Mesendoderm (in vitro differentiated cells): ENCODE data around the gene KLHL25.

Source experiments
- DNase-seq: peaks from one replicate; pipeline ENCODE4 v3.0.0; 2013
- H2AK5ac ChIP-seq: 2 replicates; pipeline ENCODE4 v1.6.1; 2013; ENCODE audit warnings: low read length, inconsistent platforms
- H2BK120ac ChIP-seq: 2 replicates; pipeline ENCODE4 v1.6.1; 2013; ENCODE audit warnings: low read depth, mild to moderate bottlenecking, low read length, moderate library complexity, mixed read lengths
- H2BK15ac ChIP-seq: replicated peaks from 2 replicates; pipeline ENCODE4 v1.6.1; 2013; ENCODE audit warnings: low read depth, mild to moderate bottlenecking, moderate library complexity
- H2BK5ac ChIP-seq: 2 replicates; pipeline ENCODE4 v1.6.1; 2013; ENCODE audit warnings: low read length, inconsistent platforms
- H3K18ac ChIP-seq: 2 replicates; pipeline ENCODE4 v1.6.1; 2013; ENCODE audit warnings: mild to moderate bottlenecking, low read length, mixed read lengths
- H3K23ac ChIP-seq: one replicate; pipeline ENCODE4 v1.6.1; 2013; ENCODE audit warnings: low read length
- H3K27ac ChIP-seq: 2 replicates; pipeline ENCODE4 v1.5.1; 2013; ENCODE audit warnings: low read depth, mild to moderate bottlenecking, inconsistent platforms, low read length, moderate library complexity
- H3K27me3 ChIP-seq: 2 replicates; pipeline ENCODE4 v1.6.1; 2013; ENCODE audit warnings: low read length, control low read depth, mild to moderate bottlenecking, inconsistent platforms; ENCODE audit not compliant: insufficient read depth, poor library complexity
- H3K36me3 ChIP-seq: 2 replicates; pipeline ENCODE4 v1.6.1; 2013; ENCODE audit warnings: low read length, inconsistent platforms; ENCODE audit not compliant: control insufficient read depth, insufficient read depth
- H3K4ac ChIP-seq: one replicate; pipeline ENCODE4 v1.6.1; 2013; ENCODE audit warnings: low read depth, mild to moderate bottlenecking, low read length, moderate library complexity
- H3K4me1 ChIP-seq: 2 replicates; pipeline ENCODE4 v1.6.1; 2013; ENCODE audit warnings: low read depth, low read length, inconsistent platforms; ENCODE audit not compliant: control insufficient read depth
- H3K4me2 ChIP-seq: 2 replicates; pipeline ENCODE4 v1.6.1; 2013; ENCODE audit warnings: low read length
- H3K4me3 ChIP-seq: 2 replicates; pipeline ENCODE4 v1.5.1; 2013; ENCODE audit warnings: mild to moderate bottlenecking, low read length
- H3K56ac ChIP-seq: one replicate; pipeline ENCODE4 v1.6.1; 2013; ENCODE audit warnings: low read length
- H3K79me1 ChIP-seq: 2 replicates; pipeline ENCODE4 v1.6.1; 2013; ENCODE audit warnings: low read length, inconsistent platforms
- H3K79me2 ChIP-seq: 2 replicates; pipeline ENCODE4 v1.6.1; 2013; ENCODE audit warnings: mild to moderate bottlenecking, low read length; ENCODE audit not compliant: control insufficient read depth, insufficient read depth
- H3K9ac ChIP-seq: 2 replicates; pipeline ENCODE4 v1.6.1; 2013; ENCODE audit warnings: low read length, inconsistent platforms
- H4K5ac ChIP-seq: one replicate; pipeline ENCODE4 v1.6.1; 2013; ENCODE audit warnings: low read length
- H4K8ac ChIP-seq: one replicate; pipeline ENCODE4 v1.6.1; 2013; ENCODE audit warnings: low read depth, mild to moderate bottlenecking, control low read depth, low read length, moderate library complexity
- WGBS: extraction: QIAGEN DNeasy Blood & Tissue Kit; methylation state at CpG from one replicate; pipeline ENCODE4 v1.1.7; 2013; ENCODE audit warnings: low lambda C conversion rate, missing lambda C conversion rate; ENCODE audit not compliant: insufficient coverage; ENCODE audit errors: extremely low coverage; 5-methylcytosine and 5-hydroxymethylcytosine counted together

Gene KLHL25

GRCh38 chr15:85758655-85758978, 36.1 kb downstream of the KLHL25 start:
- Histone ChIP-seq H2BK120ac (no peak overlapping the region), H3K9ac (no peak overlapping the region), H3K4me1 (no peaks in the 10 kb centered on the region), H4K5ac (no peak overlapping the region), H3K79me1 (no peaks in the 10 kb centered on the region), H3K56ac (no peak overlapping the region), H3K79me2 (no peaks in the 10 kb centered on the region), H4K8ac (no peak overlapping the region), H3K4me2 (no peak overlapping the region), H2AK5ac (no peak overlapping the region), H3K4ac (no peak overlapping the region), H2BK5ac (no peak overlapping the region), H3K18ac (no peak overlapping the region), H3K36me3 (no peaks in the 10 kb centered on the region), H2BK15ac (no peak overlapping the region), H3K27ac (no peak overlapping the region), H3K4me3 (no peak overlapping the region), H3K23ac (no peak overlapping the region), H3K27me3 (no peaks in the 10 kb centered on the region)
- DNase-seq: no peak
- WGBS: no CpG with 5 or more reads among the region's 21 CpGs

- DNase-seq: no peak
- no peak overlapping the region for H2BK15ac ChIP-seq
- no peak overlapping the region for H3K18ac ChIP-seq
- no peak overlapping the region for H3K4me2 ChIP-seq
- H2AK5ac ChIP-seq: no peak overlapping the region
- no peaks in the 10 kb centered on the region for H3K36me3 ChIP-seq
- H3K4me3 ChIP-seq: no peak overlapping the region
- no peaks in the 10 kb centered on the region for H3K4me1 ChIP-seq
- H3K27me3 ChIP-seq: no peaks in the 10 kb centered on the region
- no peak overlapping the region for H3K23ac ChIP-seq
- H4K8ac ChIP-seq: no peak overlapping the region
- WGBS: no CpG with 5 or more reads among the region's 17 CpGs
- H3K27ac ChIP-seq: no peak overlapping the region
- H3K9ac ChIP-seq: no peak overlapping the region
- H2BK5ac ChIP-seq: no peak overlapping the region
- H3K79me1 ChIP-seq: no peaks in the 10 kb centered on the region
- H2BK120ac ChIP-seq: no peak overlapping the region
- no peak overlapping the region for H3K56ac ChIP-seq
- H3K4ac ChIP-seq: no peak overlapping the region
- H3K79me2 ChIP-seq: no peaks in the 10 kb centered on the region
- H4K5ac ChIP-seq: no peak overlapping the region
Observed at GRCh38 chr15:85757939-85758654, 36.6 kb downstream of the KLHL25 start.

- H4K8ac ChIP-seq: no peak overlapping the region
- H4K5ac ChIP-seq: no peak overlapping the region
- H2AK5ac ChIP-seq: no peak overlapping the region
- H3K4ac ChIP-seq: no peak overlapping the region
- no peak overlapping the region for H2BK120ac ChIP-seq
- H3K9ac ChIP-seq: no peak overlapping the region
- no peak overlapping the region for H2BK5ac ChIP-seq
- DNase-seq: no peak
- no peak overlapping the region for H3K4me2 ChIP-seq
- no peaks in the 10 kb centered on the region for H3K4me1 ChIP-seq
- H3K4me3 ChIP-seq: no peak overlapping the region
- no peaks in the 10 kb centered on the region for H3K79me1 ChIP-seq
- WGBS: no CpG with 5 or more reads among the region's 13 CpGs
- H3K18ac ChIP-seq: no peak overlapping the region
- no peaks in the 10 kb centered on the region for H3K79me2 ChIP-seq
- H3K23ac ChIP-seq: no peak overlapping the region
- H2BK15ac ChIP-seq: no peak overlapping the region
- H3K27me3 ChIP-seq: no peaks in the 10 kb centered on the region
- H3K56ac ChIP-seq: no peak overlapping the region
- H3K27ac ChIP-seq: no peak overlapping the region
- H3K36me3 ChIP-seq: no peaks in the 10 kb centered on the region
Observed at GRCh38 chr15:85757073-85757938, 37.4 kb downstream of the KLHL25 start.

- H3K18ac ChIP-seq: no peak overlapping the region
- no peak overlapping the region for H3K4me3 ChIP-seq
- no peak overlapping the region for H2AK5ac ChIP-seq
- H3K27ac ChIP-seq: no peak overlapping the region
- no peaks in the 10 kb centered on the region for H3K79me1 ChIP-seq
- H3K9ac ChIP-seq: no peak overlapping the region
- peaks cover 1% of the 10 kb centered on the region for H3K4me1 ChIP-seq
- H4K8ac ChIP-seq: no peak overlapping the region
- no peaks in the 10 kb centered on the region for H3K27me3 ChIP-seq
- no CpG with 5 or more reads among the region's 9 CpGs for WGBS
- no peak overlapping the region for H2BK120ac ChIP-seq
- no peaks in the 10 kb centered on the region for H3K79me2 ChIP-seq
- H3K23ac ChIP-seq: no peak overlapping the region
- no peak overlapping the region for H2BK5ac ChIP-seq
- no peak overlapping the region for H3K56ac ChIP-seq
- H3K4me2 ChIP-seq: no peak overlapping the region
- H3K4ac ChIP-seq: no peak overlapping the region
- DNase-seq: no peak
- no peaks in the 10 kb centered on the region for H3K36me3 ChIP-seq
- H4K5ac ChIP-seq: no peak overlapping the region
- no peak overlapping the region for H2BK15ac ChIP-seq
Observed at GRCh38 chr15:85756411-85757072, 38.2 kb downstream of the KLHL25 start.

GRCh38 chr15:85755942-85756341, 38.8 kb downstream of the KLHL25 start:
- Histone ChIP-seq H4K8ac (no peak overlapping the region), H3K79me2 (no peaks in the 10 kb centered on the region), H3K27me3 (no peaks in the 10 kb centered on the region), H2BK15ac (no peak overlapping the region), H4K5ac (no peak overlapping the region), H3K4me1 (peaks cover 1% of the 10 kb centered on the region), H3K36me3 (no peaks in the 10 kb centered on the region), H3K4me2 (no peak overlapping the region), H3K4ac (no peak overlapping the region), H2BK120ac (no peak overlapping the region), H3K79me1 (no peaks in the 10 kb centered on the region), H3K56ac (no peak overlapping the region), H3K9ac (no peak overlapping the region), H2BK5ac (no peak overlapping the region), H3K27ac (no peak overlapping the region), H3K4me3 (no peak overlapping the region), H3K18ac (no peak overlapping the region), H3K23ac (no peak overlapping the region), H2AK5ac (no peak overlapping the region)
- WGBS: no CpG with 5 or more reads among the region's 4 CpGs
- no peak for DNase-seq
